HG03135 (cell line): ENCODE data around the gene HLA-DRB5.
"Not testable (repeated sequence)": the region's sequence is repeated elsewhere in the genome, so short reads cannot be mapped to it uniquely, and the experiment has no call there.

ENCODE experiments used
- ATAC-seq: cut with Tn5 transposase; IDR thresholded peaks from one replicate; pipeline ENCODE4 v1.9.1; 2021; ENCODE audit warnings: mild to moderate bottlenecking, moderate library complexity; ENCODE audit not compliant: unreplicated experiment

The HLA-DRB5 gene

GRCh38 chr6:32517654-32518445 lies 12.2 kb downstream of the HLA-DRB5 start:
- ATAC-seq = no peak

GRCh38 chr6:32501016-32501415 lies 29.1 kb downstream of the HLA-DRB5 start:
- no peak for ATAC-seq

GRCh38 chr6:32492351-32492750 lies 37.7 kb downstream of the HLA-DRB5 start:
- ATAC-seq = no peak

GRCh38 chr6:32491700-32492099 lies 38.4 kb downstream of the HLA-DRB5 start:
- no peak for ATAC-seq

GRCh38 chr6:32488083-32488482 lies 42.0 kb downstream of the HLA-DRB5 start:
- ATAC-seq = no peak

- no peak for ATAC-seq
Measured at GRCh38 chr6:32484614-32484998, 45.5 kb downstream of the HLA-DRB5 start.

GRCh38 chr6:32483968-32484613 lies 46.0 kb downstream of the HLA-DRB5 start:
- no peak for ATAC-seq

- no peak for ATAC-seq
Measured at GRCh38 chr6:32475392-32476206, 54.5 kb downstream of the HLA-DRB5 start.

- peak; percentile 99 for ATAC-seq
Measured at GRCh38 chr6:32473376-32474348, 56.4 kb downstream of the HLA-DRB5 start.

- no peak for ATAC-seq
Measured at GRCh38 chr6:32472781-32473375, 57.2 kb downstream of the HLA-DRB5 start.

GRCh38 chr6:32467743-32468503 lies 62.2 kb downstream of the HLA-DRB5 start:
- ATAC-seq = not testable (repeated sequence)
